SK-N-DZ (cell line): Measurements from ENCODE around the gene ANO3.
A peak's percentile ranks its signal among the peaks of the same experiment; 100 is the strongest.

Experiments used
- DNase-seq: peaks from one replicate; pipeline ENCODE4 v3.0.0-alpha.2; 2015; ENCODE audit warnings: low spot score

ANO3 gene

DNA sequence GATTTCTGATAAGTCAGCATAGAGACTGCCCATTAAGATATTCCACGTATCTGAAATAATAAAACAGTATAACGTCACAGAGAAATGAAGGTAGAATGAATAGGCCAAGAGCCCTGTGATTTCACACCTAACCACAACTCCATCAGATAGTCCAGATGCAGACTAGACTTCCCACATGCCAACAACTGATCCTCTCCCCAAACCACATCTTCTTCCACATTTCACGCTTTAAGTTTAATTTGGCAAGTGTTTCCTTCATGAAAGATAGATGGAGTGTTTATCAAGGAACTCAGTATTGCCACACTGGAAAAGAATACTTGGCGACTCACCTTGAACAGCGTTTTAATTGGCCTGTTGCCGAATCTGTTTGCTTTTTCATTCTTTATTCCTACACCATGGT, 158.6 kb downstream of the ANO3 start:
- no peak for DNase-seq

DNA sequence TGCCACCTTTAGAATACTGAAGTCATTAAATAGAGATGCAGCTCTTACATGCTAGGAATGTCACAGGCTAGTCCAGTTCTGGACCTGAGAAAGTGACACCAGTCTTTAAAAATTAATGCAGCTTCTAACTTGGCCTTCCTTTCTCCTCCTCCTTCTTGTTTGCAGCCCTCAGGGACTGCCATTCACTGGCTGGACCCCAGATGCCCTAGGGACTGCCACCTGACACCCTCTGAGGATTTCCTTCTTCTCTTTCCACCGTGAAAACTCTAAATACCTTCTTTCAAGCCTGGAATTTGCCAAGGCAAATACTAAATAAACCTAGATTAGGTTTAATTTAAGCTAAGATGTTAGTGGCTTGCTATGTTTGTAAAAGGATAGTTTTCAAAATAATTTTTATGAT, 161.7 kb downstream of the ANO3 start:
- DNase-seq: no peak

DNA sequence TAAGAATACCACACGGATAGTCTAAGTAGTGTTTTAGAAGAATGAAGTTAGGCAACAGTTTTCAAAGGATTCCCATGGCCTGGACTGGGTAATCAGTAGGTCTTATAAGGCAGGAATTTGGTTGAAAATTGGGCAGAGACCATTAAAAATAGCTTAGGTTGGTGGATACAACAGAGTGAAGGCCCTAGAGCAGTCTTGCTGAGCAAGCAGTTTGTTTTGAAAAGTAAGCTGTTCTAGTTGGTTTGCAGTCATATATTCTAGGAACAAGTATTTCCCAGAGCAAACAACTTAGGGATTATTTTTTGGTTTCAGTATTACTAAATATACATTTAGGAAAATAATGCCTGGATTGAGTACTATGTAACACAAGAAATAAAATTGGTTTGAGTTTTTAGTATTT, 175.3 kb downstream of the ANO3 start:
- no peak for DNase-seq

DNA sequence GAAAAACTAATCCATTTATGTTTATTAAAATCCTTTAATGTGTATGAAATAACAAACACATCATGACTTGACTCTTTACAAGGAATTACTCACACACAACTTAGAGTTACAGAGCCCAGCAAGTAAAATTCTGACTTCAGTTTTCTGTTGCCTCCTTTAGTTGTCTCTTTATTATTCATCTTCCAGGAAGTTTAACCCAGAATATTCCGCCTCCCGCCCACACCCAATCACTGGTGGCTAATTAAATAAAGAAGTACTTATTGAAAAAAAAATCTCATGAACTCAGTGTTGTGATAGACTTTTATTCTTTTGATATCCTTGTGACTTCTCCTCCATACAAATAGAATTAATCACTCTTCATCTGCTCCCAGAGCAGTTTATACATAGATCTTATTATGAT, 178.2 kb downstream of the ANO3 start:
- no peak for DNase-seq

DNA sequence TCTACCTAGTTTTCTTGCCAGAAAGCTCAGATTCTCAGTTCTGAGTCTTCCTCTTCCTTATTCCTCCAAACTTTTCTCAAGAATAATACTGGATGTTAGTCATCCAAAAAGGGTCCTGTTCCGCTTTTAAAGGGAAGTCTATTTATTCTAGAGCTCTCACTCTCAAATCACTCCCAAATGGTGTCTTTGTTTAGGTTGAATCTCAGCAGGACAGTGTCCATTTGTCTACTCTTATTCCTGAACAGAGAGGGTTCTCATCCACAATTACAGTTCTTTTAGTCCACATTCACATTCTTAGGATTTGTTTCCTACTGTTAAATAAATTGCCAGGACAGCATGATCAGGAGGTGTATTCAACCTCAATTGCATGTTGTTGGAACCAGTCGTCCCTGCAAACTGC, 178.8 kb downstream of the ANO3 start:
- DNase-seq: no peak

DNA sequence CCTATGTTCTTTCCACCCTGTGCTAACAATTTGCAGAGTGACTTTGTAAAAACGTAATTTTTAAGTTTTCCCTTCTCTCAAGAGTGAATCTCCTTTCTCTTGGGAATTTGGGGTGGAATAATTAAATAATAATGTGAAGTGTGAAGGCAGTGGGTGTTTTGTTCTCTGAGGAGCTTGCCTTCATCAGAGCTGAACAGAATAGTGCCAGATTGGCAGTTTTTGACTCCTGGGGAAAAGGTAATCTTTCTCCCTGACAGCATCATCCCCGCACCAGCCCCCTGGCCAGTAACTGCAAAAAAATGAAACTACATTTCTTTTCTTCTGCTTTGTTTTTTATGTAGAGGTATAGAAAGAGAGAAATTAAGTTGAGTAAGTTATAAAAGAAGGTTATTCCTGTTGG, 180.3 kb downstream of the ANO3 start:
- no peak for DNase-seq

DNA sequence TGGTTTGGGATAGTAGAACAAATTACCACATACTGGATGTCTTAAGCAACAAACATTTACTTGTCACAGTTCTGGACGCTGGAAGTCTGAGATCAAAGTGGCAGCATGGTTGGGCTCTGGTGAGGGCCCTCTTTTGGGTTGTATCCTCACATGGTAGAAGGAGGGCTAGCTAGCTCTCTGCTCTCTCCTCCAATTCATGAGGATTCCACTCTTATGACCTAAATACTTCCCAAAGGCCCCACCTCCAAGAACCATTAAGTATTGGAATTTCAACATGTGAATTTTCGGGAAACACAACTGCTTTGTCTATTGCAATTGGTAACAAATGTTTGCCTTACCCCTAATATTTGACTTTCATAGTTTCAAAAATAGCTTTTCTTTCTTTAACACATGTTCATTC, 187.5 kb downstream of the ANO3 start:
- no peak for DNase-seq

DNA sequence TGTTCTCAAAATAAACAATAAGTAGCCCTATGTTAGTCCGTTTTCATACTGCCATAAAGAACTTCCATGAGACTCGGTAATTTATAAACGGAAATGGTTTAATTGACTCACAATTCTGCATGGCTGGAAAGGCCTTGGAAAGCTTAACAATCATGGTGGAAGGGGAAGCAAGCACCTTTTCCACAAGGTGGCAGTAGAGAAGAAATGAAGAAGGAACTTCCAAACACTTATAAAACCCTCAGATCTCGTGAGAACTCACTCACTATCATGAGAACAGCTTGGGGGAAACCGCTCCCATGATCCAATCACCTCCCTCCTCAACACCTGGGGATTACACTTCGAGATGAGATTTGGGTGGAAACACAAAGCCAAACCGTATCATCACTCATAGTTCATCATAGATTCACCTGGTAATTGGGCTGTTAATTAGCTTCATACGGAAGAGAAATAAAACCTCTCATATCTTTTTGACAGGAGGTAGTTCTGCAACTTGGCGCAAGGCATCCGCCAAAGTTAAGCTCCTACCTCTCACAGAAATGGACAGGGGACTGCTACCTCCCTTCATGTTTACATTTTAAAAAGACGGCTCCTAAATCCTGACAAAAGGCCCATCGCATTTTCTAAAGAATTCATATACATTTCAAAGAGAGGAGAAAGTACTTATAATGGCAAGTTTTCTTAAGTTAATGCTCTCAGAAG, 191.1 kb downstream of the ANO3 start:
- peak; percentile 26 for DNase-seq

DNA sequence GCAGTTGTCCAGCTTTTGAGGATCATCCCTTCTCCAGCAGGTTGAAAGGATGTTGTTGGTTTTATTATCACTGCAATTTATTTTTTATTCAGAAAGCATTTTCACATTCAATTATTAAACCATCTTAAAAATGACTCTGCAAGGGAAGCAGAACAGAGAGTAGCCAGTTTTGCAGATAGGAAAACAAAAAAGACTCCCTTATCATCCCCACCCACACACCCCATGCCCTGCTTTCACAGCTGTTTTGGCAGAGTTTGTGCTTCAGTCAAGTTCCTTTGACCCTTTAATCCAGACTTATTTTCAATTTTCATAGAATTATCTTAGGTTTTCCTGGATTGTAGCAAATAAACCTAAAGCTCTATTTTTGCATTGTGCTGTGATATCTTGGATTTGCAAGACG, 195.8 kb downstream of the ANO3 start:
- DNase-seq: no peak

DNA sequence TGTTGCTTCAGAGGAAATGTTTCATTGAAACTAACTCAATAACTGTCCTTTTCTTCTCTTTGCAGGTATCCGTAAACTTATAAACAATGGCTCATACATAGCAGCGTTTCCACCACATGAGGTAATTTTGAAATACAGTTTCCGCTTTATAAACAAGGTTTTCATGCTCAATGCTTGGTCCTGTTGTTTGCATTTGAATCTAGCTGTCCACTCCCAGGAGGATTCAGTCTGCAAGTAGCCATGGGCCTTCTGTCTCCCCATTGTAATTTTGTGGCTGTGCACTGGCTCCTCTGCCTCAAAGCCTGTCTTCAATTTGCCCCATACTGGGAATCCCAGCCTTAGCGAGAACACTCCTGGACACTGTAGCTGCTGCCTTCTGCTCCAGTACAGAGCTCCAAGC, 205.4 kb downstream of the ANO3 start:
- DNase-seq: no peak

DNA sequence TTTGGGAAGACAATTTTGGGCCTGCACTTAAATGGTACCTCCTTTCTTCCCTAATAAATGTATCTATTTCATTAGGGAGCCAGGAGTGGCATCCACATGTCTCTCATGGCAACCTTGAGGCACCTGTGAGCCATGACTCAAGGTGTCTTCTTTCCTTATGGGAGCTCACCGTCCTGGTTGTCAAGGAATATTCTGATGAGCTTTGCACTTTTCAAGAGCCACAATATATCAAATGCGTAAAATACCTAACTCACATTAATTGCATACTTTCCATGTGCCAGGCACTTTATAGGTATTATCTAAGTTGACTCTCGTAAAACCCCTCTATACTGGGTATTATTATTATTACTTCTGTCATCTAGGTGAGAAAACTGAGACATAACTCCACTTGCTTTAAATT, 207.6 kb downstream of the ANO3 start:
- DNase-seq: no peak

DNA sequence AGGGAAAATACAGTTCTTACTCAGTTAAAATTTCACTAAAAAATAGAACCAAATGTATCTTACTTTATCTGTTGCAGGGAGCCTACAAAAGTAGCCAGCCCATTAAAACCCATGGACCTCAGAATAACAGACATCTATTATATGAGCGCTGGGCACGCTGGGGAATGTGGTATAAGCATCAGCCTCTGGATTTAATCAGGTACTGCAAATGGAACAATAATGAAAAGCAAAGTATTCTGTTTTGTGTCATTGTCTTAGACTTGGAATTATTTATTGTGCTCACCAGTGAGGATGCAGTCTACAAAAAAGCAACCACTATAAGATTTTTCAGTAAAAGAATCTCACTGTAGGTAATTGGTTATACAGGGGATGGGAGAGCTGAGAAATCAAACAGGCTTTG, 209.9 kb downstream of the ANO3 start:
- peak; percentile 24 for DNase-seq

DNA sequence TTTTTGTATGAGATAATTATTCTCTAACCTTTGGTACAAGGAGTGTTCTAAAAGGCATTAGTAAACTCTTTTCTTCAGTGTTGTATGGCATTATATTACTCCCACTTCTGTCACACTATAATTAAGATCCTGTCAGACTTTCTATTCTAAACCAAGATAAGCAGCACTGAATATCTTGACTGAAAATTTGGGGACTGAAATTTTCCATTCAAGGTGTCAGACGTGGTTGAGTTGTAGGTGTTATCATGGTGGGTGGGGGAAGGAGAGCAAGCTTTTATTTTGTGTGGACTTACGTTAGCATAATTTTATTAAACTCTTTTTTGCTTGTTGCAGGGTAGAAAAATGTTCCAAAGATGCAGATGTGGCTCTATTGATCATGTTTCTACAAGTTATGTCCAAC, 217.2 kb downstream of the ANO3 start:
- DNase-seq: no peak

DNA sequence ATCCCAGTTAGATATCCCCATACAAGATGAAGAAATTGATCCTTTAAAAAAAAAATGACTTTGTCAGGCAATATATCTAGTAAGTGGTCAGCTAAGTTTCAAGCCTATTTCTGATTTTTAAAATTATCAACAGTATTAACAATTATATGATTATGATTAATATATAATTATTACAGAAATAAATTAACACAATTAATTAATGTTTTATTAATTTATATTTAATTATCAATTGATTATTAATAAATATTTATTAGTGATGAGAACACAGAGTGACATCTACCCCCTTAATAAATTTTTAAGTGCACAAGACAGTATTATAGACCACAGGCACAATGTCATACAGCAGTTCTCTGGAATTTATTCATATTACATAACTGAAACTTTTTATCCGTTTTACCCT, 218.1 kb downstream of the ANO3 start:
- no peak for DNase-seq

DNA sequence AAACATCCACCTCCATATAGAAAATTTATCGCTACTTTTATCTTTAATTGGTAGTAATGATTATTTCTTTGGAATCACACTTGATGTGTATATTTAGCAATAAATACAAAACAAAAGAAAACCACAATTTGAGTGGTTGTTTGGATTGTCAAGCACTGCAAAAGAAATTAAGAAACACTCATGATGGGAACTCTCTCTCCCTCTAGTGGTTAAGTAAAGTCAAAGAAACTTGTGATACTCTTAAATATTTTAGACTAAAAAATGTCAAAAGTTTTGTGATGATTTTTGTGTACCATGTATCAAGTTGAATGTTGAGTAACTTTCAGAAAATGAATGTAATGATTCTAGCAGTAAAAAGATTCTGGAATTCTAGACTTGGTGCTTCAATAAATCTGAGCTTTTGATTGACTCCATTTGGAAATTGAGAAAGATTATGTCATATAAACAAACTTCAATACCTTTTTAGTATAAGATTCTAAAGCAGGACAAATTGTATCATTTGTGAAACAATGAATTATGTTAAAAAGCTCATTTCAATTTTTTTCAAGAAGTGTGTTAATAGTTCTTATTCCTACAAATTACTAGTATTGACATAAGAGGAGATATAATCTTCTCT, 219.4 kb downstream of the ANO3 start:
- no peak for DNase-seq

DNA sequence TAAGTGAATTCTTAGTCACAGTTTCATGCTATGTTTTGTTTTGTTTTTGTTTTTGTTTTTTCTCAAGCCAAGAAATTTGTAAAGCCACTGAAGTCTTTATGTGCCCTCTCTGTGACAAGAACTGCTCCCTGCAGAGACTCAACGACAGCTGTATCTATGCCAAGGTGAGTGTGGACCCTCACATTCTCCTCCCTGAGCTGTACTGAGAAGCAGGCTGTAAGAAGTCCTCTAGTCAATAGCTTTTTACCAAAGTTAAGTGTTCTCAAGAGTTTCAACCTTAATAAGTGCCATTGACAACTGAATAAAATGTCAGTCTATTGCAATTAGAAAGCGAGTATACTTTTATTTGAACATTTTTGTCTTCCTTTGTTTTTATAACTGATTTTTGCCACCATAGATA, 221.3 kb downstream of the ANO3 start:
- DNase-seq: no peak

DNA sequence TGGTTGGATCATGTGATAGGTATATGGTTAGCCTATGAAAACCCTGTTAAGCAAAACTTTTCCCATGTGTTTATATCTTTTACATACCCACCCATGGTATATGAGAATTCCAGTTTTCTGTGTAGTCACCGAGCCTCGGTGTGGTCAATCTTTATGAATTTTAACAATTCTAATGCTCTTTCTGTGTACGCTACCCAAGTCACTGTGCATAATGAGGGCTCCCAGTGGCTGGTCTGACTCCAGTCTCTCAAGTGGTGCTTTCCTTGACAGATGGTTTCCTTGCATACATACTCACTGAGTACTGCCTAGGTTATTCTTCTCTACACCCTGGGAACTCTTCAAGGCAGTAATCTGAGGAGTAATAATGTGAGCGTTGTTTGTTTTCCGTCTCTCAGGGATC, 222.5 kb downstream of the ANO3 start:
- no peak for DNase-seq

DNA sequence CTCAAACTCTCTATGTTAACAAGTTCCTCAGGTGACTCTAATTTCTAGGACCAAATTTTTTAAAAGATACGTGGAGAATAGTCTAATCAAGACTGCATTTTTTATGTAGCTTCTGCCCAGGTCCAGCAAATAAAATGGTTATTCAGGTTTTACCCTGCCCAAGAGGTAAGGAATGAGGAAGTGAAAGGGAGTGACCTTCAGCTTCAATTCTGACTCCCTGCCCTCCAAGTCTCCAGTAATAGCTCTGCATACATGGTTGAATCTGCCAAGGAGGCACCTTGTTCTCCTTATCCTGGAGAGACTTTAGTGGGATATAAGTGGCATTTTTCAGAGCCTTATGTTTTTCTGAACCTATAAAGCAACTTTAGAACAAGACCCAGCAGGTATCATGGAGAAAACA, 224.7 kb downstream of the ANO3 start:
- no peak for DNase-seq

DNA sequence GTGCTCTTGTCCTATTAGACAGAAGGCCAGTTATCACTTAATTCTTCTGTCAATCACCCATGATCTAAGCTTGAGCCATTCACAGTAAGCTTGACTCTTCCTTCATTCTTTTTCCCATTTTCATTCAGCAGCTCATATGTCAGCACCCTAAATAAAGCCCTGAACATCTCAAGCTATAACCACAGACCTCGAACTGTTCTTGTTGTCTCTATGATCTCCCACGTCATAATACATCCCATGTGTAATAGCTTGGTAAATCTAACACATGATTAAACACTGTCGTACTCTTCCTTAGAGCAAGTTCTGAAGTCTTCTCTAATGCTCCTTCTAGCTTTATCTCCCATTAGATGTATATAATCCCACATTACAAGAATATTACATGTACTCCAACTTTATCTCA, 225.7 kb downstream of the ANO3 start:
- no peak for DNase-seq

DNA sequence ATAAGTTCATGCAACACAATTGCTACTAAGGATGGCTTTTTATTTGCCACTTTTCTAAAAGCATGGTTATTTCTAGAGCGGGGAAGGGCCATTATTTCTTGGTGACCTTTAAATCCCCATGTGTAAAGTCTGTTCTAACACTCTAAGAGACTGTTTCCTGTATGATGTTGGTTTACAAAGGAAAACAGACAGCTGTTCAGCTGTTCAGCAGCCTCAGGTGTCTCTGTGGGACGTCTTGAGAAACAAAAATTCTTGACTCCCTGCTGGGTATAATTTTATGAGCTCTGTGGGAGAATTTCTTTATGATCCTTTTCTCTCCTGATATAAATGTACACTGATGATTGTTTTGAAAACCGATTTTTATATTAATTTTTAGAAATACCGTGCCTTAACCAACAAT, 226.3 kb downstream of the ANO3 start:
- DNase-seq: no peak

DNA sequence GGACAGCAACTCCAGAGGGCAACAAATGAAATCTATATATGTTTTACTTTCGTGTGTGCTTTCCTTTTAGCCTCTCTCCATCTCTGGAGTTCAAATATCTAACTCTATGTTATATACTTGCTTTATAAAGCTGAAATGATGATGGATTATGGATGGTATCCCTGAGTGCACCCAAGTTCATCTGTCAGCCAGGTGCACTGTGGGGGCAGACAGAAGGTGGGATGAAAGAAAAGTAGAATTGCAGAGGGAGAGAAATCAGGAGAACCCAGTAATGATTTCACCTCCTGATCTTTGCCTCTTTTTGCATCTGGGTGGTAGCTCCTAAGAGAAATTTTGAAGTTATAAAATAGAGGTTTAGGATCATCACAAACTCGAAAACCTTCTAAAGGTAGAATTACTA, 237.7 kb downstream of the ANO3 start:
- no peak for DNase-seq

DNA sequence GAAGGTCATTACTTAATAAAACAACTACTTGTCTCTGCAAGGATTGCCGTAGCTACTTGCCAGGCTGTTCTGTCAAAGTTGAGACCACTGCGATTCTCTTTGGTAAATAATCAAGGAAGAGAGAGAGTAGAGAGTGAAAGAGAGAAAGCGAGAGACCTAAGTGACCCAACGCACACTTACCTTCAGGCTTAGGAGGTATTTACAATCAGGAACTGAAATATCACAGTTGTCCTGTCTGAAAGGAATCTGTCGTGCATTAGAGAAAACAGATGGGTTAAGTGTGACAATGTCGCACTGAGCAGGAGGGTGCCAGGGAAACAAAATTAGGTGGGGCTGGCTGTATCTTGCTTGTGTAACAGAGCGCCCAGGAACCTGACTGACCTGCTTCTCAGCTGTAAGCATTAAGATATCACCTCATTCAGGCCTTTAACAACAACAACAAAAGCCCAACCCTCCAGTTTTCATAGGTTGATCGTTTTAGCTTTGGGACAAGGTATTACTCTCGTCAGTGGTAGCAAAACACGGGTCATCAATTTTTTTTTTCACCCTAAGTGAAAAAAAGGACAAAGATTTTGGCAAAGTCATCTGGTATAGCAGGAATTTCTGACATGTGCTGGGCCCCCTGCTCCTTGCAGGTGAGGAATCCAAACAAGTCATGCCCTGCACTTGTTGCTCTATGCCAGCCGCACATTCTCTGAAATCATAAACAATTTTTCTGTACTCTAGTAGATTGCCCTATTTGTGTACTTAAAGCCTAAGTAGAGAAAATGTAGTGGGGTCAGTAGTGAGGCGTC, 240.1 kb downstream of the ANO3 start, which contains the start of gene MUC15:
Gene MUC15, minus strand, starts transcription at position 403 of the 794 bp plus-strand sequence. CDS start 5,169 bp downstream, outside the sequence.
- no peak for DNase-seq
